ENCODE results near the gene SYNDIG1. TPM values are rescaled to one million over a fixed set of nuclear protein-coding genes. Genes with fewer than 3 reads are reported as not detected.

The SYNDIG1 gene
- total and polyA plus RNA-seq, 2 of the 4 experiments (the other 2 are of a cell fraction), result not detected

DNA sequence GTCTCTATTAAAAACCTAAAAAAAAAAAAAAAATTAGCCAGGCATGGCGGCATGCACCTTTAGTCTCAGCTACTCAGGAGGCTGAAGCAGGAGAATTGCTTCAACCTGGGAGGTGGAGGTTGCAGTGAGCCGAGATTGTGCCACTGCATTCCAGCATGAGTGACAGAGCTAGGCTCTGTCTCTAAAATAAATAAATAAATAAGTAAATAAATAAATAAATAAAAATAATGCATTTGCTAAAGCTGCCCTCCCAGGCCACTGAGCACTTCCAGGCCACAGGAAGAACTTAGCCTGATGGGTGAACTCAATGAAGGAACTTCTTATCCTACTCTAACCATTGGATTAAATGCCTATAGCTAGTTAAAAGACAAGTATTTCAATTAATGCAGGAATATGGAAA is 104.9 kb downstream of the SYNDIG1 start:
- H2BK20ac ChIP-seq (ENCODE audit: low read depth, low read length), result no peak overlapping the region
- no peak overlapping the region for H3K56ac ChIP-seq (ENCODE audit: extremely low read depth, insufficient read depth, low read length)
- H2AFZ ChIP-seq (replicated peaks; ENCODE audit: low read length, poor library complexity), result no peak overlapping the region
- no peaks in the 10 kb centered on the region for H3K27me3 ChIP-seq (ENCODE audit: control insufficient read depth, insufficient read depth, low read length)
- TF ChIP-seq MAZ (IDR thresholded peaks at IDR 0.05; ENCODE audit: borderline replicate concordance, low read depth, low read length), result no peak
- no peak for TF ChIP-seq RCOR1 (IDR thresholded peaks at IDR 0.05; ENCODE audit: insufficient replicate concordance, low read length)
- TF ChIP-seq, protein P1, sequence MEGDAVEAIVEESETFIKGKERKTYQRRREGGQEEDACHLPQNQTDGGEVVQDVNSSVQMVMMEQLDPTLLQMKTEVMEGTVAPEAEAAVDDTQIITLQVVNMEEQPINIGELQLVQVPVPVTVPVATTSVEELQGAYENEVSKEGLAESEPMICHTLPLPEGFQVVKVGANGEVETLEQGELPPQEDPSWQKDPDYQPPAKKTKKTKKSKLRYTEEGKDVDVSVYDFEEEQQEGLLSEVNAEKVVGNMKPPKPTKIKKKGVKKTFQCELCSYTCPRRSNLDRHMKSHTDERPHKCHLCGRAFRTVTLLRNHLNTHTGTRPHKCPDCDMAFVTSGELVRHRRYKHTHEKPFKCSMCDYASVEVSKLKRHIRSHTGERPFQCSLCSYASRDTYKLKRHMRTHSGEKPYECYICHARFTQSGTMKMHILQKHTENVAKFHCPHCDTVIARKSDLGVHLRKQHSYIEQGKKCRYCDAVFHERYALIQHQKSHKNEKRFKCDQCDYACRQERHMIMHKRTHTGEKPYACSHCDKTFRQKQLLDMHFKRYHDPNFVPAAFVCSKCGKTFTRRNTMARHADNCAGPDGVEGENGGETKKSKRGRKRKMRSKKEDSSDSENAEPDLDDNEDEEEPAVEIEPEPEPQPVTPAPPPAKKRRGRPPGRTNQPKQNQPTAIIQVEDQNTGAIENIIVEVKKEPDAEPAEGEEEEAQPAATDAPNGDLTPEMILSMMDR (conservative IDR thresholded peaks at IDR 0.05; ENCODE audit: low read depth, low read length), result no peak
- TF ChIP-seq, protein P2, sequence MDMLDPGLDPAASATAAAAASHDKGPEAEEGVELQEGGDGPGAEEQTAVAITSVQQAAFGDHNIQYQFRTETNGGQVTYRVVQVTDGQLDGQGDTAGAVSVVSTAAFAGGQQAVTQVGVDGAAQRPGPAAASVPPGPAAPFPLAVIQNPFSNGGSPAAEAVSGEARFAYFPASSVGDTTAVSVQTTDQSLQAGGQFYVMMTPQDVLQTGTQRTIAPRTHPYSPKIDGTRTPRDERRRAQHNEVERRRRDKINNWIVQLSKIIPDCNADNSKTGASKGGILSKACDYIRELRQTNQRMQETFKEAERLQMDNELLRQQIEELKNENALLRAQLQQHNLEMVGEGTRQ (IDR thresholded peaks at IDR 0.05; ENCODE audit: low read depth, low read length), result no peak
- no peak for TF ChIP-seq RFX5 (IDR thresholded peaks at IDR 0.05; ENCODE audit: low read depth, low read length)
- TF ChIP-seq NFE2L2 (IDR thresholded peaks at IDR 0.05; ENCODE audit: low read depth, low read length), result no peak
- no peak for TF ChIP-seq BHLHE40 (IDR thresholded peaks at IDR 0.05; ENCODE audit: low read depth, low read length)
- no peak for TF ChIP-seq CHD1 (IDR thresholded peaks at IDR 0.05; ENCODE audit: low read depth, low read length)
- TF ChIP-seq MXI1 (IDR thresholded peaks at IDR 0.05; ENCODE audit: borderline replicate concordance, low read depth, low read length), result no peak
- H4K8ac ChIP-seq (ENCODE audit: low read depth in 2 of 2, low read length in 2 of 2), result no peak overlapping the region
- H3K4me3 ChIP-seq (ENCODE audit: insufficient read depth, low read depth, low read length), result no peak overlapping the region
- H3K9ac ChIP-seq (ENCODE audit: low read depth, low read length), result no peak overlapping the region
- H4K20me1 ChIP-seq (ENCODE audit: insufficient read depth, low read length), result no peaks in the 10 kb centered on the region
- H3K36me3 ChIP-seq (ENCODE audit: control insufficient read depth, insufficient read depth, low read length), result no peaks in the 10 kb centered on the region
- no peak overlapping the region for H2AK5ac ChIP-seq (ENCODE audit: low read depth, low read length)
- no peak overlapping the region for H3K4ac ChIP-seq (ENCODE audit: low read depth, low read length)
- in situ Hi-C loops (cut with MboI; ENCODE audit: low sequenced_read_pairs), result no loop called here
- H4K91ac ChIP-seq (ENCODE audit: insufficient read depth, low read depth, low read length), result no peak overlapping the region
- no peak for DNase-seq
- ChIA-PET POLR2A (ENCODE audit: unreplicated experiment) (no interaction called here), CTCF (no interaction called here)
- no peak overlapping the region for H3K4me2 ChIP-seq (ENCODE audit: low read depth, low read length)
- H3K9me1 ChIP-seq (ENCODE audit: insufficient read depth, low read length), result no peaks in the 10 kb centered on the region
- ATAC-seq (ENCODE audit: low read depth), result no peak
- H2BK5ac ChIP-seq (ENCODE audit: low read depth, low read length, poor library complexity, severe bottlenecking), result no peak overlapping the region
- H2BK120ac ChIP-seq (ENCODE audit: low read depth, low read length), result no peak overlapping the region
- WGBS, 2 experiments (ENCODE audit: extremely low coverage in 2 of 2, insufficient read length in 1 of 2), result no CpG with 5 or more reads among the region's 2 CpGs
- no peak overlapping the region for H4K5ac ChIP-seq (ENCODE audit: low read depth, low read length)
- no peak overlapping the region for H3K18ac ChIP-seq (ENCODE audit: low read depth, low read length)
- no peak overlapping the region for H3K27ac ChIP-seq (ENCODE audit: insufficient read depth, low read length)
- H2BK15ac ChIP-seq (ENCODE audit: low read depth, low read length), result no peak overlapping the region
- dilution Hi-C loops (cut with HindIII; ENCODE audit: low sequenced_read_pairs, unreplicated experiment), result no loop called here
- H3K23ac ChIP-seq (ENCODE audit: low read depth, low read length), result no peak overlapping the region
- intact Hi-C loops (cut with micrococcal nuclease), result no loop called here
- H3K4me1 ChIP-seq (ENCODE audit: control insufficient read depth, insufficient read depth, low read length), result no peaks in the 10 kb centered on the region
- no peaks in the 10 kb centered on the region for H3K79me1 ChIP-seq (ENCODE audit: low read depth in 1 of 2, low read length in 2 of 2)
- H3K14ac ChIP-seq (replicated peaks; ENCODE audit: low read depth, low read length), result no peak overlapping the region
- no TSS peak for BruUV-seq (replicated peaks)
- no peak overlapping the region for H2AK9ac ChIP-seq (replicated peaks; ENCODE audit: low read depth, low read length, poor library complexity)
- no peaks in the 10 kb centered on the region for H3K9me3 ChIP-seq (ENCODE audit: control insufficient read depth, insufficient read depth, low read length)

Data from IMR-90 (cell line).